GM21717 (cell line): ENCODE data around the gene CFB.
"Not testable (repeated sequence)": the region's sequence is repeated elsewhere in the genome, so short reads cannot be mapped to it uniquely, and the experiment has no call there.

ENCODE experiments used
- ATAC-seq: cut with Tn5 transposase; IDR thresholded peaks from one replicate; pipeline ENCODE4 v1.9.1; 2021; ENCODE audit warnings: mild to moderate bottlenecking, moderate library complexity; ENCODE audit not compliant: unreplicated experiment

CFB gene

DNA sequence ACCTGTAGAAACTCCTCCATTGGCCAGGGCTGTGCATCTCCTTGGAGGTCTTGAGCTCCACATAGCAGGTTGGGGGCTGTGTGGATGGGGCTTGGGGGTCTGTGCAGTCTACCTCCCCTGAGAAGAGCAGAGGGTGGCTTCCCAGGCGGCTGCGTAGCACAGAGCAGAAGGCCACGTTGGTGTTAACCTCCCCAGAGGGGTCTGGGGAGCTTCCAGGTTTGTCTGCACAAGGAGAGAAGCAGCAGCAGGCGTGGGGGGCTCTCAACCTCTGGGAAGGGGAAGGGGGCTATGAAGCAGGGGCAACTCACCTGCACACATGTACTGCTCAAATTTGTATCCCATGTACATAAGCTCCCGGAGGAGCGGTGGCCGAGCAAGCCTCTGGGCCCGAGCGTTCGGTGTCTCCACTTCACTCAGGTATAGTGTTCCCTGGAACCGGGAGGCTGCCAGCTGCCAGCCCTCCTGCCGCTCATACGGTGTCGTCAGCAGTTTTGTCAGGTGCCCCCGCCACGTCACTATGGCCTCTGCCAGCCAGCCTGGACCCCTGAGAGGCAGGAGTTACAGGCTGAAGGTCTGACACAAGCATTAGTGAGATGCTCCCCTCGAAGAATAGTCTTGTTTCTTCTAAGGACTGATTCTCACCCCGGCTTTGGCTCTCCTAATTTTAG, 24.8 kb downstream of the CFB start:
- no peak for ATAC-seq

DNA sequence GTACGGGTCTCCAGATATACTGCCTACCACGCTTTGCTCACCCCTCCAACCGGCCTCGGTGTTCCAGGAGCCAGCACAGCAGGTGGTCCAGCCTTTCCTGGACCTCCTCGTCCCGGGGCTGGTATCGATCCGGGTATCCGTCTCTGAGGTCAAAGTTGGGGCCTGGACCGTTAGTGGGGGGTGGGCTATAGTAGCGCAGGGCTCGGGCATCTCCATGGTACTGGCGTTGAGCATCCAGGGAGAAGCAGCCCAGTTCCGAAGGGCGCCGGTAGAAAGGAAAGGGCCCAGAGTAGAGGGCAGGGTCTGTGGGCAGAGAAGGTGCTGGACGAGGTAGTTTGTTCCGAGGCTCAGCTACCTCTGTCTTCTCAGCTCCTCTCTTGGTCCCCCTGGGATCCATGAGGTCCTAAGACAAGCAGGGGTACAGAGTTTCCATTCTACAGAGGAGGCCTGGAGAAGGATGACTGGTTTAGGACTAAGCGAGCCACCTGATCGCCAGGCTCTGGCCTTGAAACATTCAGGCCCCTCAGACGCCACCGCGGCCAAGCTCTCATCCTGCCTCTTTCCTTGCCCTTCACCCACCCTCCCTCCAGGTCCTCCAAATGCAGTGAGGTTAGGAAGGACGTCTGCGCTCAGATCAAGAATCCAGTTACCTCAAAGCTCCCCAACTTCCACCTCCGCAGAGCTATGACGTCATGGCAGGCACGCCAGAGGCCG, 25.5 kb downstream of the CFB start:
- ATAC-seq: no peak

DNA sequence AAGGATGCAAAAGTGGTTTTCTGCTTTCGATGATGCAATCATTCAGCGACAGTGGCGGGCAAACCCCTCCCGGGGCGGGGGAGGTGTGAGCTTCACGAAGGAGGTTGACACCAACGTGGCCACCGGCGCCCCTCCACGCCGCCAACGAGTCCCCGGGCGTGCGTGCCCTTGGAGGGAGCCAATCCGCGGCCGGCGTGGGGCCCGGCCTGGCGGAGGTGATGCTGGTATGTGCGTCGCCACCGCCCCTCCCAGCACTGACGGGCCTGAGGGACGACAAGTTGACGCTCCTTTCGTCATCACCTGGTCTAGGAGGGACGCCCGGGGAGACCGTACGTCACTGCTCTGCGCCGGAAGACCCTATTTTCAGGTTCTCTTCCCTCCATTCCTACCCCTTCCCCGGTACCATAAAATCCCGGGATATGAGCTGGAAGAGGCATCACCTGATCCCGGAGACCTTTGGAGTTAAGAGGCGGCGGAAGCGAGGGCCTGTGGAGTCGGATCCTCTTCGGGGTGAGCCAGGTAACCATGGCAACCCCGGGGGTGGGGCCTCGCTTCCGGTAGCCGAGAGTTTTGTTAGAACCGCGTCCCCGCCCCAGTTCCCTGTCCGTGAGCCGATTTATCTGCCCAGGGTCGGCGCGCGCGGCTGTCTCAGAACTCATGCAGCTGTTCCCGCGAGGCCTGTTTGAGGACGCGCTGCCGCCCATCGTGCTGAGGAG, 26.3 kb downstream of the CFB start, which contains the start of gene DXO:
TSS of gene DXO (minus strand) at position 146 of the 716 bp plus-strand sequence. CDS start 463 bp downstream, outside the sequence.
- peak; percentile 74 for ATAC-seq

DNA sequence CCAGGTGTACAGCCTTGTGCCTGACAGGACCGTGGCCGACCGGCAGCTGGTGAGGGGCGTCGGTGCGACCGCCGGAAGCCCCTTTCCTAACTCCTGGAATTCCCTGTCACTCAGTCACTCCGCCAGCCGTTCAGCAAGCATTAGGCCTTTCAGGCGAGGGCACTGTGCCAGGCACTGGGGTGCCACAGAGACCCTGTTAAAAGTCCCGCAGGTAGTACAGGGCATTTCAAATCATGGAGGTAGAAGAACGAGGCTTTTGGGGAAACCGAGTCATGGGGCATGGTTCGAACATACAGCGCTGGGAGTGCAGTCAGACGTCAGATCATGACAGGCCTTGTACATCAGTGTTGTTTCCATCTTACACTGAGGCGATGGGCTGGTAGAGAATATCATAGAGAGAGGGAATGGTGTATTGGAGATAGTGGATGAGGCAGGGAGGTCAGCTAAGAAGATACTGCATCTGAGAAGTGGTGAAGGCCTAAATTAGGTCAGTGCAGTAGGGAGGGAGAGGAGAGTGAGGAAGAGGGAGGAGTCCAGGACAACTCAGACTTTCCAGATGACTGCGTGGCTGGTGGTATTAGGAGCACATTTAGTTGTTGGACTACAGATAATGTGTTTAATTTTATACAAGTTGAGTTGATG, 26.9 kb downstream of the CFB start:
- ATAC-seq: no peak

DNA sequence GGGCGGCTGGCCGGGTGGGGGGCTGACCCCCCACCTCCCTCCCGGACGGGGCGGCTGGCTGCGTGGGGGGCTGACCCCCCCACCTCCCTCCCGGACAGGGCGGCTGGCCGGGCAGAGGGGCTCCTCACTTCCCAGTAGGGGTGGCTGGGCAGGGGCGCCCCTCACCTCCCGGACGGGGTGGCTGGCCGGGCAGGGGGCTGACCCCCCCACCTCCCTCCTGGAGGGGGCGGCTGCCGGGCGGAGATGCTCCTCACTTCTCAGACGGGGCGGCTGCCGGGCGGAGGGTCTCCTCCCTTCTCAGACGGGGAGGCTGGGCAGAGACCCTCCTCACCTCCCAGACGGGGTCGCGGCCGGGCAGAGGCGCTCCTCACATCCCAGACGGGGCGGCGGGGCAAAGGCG, 30.2 kb downstream of the CFB start:
- ATAC-seq: not testable (repeated sequence)

DNA sequence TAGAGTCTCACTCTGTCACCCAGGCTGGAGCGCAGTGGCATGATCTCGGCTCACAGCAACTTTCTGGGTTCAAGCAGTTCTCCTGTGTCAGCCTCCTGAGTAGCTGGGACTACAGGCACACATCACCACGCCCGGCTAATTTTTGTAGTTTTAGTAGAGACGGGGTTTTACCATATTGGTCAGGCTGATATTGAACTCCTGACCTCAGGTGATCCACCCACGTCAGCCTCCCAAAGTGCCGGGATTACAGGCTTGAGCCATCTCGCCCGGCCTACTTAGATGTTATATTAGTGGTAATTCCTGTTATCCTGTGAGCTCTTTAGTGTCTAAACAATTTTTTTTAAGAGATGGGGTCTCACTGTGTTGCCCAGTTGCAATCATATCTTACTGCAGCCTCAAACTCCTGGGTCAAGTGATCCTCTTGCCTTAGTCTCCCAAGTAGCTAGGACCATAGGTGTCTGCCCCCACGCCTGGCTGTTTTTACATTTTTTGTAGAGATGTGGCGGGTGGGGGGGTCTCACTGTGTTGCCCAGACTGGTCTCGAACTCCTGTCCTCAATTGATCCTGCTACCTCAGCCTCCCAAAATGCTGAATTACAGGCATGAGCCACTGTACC, 32.0 kb downstream of the CFB start:
- ATAC-seq: no peak

DNA sequence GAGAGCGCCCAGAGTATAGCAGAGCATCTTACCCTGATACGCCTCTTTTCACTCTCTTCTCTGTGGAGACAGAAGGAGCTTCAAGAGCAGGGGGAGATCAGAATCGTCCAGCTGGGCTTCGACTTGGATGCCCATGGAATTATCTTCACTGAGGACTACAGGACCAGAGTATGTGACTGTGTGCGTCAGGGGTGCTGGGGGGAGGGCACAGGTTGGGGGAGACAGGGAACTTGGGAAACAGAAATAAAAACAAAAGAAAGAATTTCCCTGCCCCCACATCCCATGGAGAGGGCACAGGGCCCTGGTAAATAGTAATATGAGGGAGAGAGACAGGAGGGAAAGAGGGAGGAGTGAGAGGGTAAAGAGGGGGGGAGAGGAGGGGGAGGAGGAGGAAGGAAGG, 32.9 kb downstream of the CFB start:
- ATAC-seq: no peak

DNA sequence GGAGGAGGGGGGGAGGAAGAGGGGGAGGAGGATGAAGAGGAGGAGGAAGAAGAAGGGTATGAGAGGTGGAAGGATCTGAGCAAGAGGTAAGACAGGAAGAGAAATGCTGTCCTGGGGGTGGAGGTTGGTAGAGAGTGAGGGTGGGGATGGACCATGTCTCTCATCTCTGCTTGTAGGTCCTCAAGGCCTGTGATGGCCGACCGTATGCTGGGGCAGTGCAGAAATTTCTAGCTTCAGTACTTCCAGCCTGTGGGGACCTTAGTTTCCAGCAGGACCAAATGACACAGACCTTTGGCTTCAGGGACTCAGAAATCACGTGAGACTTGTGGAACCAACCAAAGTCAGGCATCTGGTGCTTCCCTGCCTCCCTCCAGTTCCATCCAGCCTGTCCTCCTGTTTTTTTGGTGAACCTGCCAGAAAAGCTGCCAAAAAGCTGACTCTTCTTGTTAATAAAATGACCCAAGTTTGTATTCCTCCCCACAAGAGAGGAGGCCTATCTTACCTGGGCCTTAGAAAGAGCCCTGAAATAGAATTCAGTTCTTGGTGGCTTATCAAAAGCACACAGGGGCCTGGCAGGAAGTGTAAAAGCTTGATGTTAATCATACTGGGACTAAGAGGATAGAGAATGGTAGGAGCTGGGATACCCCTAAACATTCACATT, 33.5 kb downstream of the CFB start:
- ATAC-seq: no peak

DNA sequence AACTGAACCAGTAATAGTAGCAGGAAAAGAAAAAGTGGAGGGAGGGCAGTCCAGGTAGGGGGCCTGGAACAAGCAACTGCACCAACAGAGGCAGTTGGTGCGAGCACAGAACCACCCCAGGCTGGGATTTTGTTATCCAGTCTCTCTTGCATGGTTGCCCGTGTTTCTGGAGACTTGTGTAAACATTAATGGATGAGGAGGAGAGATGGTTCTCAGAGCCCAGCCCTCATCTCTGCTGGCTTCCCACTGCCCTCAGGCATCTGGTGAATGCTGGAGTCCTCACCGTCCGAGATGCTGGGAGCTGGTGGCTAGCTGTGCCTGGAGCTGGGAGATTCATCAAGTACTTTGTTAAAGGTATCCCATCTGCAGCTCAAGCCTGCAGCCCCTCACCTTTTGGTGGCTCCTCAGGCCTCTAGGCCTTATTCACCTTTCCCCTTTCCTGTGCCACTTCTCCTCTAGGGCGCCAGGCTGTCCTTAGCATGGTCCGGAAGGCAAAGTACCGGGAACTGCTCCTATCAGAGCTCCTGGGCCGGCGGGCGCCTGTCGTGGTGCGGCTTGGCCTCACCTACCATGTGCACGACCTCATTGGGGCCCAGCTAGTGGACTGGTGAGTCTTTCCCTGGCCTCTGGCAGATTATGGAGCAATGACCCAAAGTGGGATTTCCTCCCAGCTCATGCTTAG, 34.4 kb downstream of the CFB start:
- not testable (repeated sequence) for ATAC-seq

DNA sequence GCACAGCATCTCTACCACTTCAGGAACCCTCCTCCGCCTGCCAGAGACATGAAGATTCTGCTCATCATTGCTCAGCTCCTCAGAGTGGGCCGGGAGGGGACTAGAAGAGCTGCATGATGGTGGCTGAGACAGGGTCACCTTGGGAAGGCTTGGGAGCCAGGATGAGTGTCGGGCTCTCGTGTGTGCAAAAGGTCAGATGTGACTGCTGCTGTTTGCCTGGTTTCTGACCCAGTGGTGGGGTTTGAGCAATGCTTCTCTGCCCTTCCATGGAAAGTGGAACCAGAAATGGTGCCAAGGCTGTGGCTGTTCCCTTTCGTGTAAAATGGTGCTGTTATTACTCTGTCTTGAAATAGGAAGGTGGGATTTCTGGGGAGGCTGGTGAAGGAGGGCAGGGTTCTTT, 35.1 kb downstream of the CFB start:
- not testable (repeated sequence) for ATAC-seq

DNA sequence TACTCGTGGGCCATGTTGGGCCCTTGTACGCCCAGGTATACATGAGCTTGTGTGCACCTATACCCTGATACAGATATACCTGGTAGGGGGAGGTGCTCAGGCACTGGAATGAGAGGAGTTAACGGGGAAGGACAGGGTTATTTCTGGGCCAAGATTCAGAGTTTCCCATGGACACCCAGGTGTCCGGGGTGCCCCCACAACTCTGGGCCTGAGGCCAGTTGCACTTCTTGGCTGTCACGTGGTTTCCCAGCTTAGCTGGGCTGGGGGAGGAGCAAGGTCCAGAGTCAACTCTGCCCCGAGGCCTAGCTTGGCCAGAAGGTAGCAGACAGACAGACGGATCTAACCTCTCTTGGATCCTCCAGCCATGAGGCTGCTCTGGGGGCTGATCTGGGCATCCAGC, 35.8 kb downstream of the CFB start, which contains the start of gene C4A:
TSS of gene C4A (plus strand) at position 314 of the 400 bp plus-strand sequence. CDS start at position 365, 51 bp downstream.
- not testable (repeated sequence) for ATAC-seq

DNA sequence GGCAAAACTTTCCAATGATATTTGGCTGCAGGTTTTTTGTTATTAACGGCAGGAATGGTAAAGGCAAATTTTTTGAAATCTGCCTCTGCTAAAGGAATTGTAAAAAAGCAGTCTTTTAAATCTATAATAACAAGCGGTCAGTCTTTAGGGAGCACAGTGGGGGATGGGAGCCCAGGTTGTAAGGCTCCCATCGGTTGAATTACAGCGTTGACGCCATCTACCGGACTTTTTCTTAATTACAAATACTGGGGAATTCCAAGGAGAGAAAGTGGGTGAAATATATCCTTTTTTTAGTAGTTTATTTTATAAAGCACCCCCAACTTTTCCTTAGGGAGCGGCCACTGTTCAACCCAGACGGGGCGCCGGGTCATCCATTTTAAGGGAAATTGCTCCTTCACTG, 43.5 kb downstream of the CFB start:
- not testable (repeated sequence) for ATAC-seq

DNA sequence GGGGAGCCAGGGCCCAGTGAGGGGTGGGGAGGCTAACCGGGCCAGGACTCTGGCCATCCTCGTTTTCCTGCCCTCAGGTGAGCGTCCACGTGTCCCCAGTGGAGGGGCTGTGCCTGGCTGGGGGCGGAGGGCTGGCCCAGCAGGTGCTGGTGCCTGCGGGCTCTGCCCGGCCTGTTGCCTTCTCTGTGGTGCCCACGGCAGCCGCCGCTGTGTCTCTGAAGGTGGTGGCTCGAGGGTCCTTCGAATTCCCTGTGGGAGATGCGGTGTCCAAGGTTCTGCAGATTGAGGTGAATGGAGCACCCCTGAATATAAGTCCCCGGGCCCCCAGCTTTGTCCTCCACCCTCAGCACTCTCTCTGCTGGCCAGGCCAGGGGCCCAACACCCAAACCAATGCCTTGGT, 48.5 kb downstream of the CFB start:
- ATAC-seq: not testable (repeated sequence)

DNA sequence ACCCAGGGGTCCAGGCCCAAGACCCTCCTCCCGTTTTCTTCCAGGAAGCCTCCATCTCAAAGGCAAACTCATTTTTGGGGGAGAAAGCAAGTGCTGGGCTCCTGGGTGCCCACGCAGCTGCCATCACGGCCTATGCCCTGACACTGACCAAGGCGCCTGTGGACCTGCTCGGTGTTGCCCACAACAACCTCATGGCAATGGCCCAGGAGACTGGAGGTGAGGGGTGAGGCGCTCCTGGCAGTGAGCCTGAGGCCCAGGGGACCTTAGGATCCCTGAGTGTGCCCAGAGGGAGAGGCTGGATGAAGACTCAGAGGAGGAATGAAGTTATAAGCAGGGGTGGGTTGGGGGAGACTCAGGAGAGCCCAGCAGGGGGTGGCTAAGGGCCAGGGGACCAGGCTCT, 50.5 kb downstream of the CFB start:
- not testable (repeated sequence) for ATAC-seq
